PC-3 (cell line): ENCODE measurements around the gene DBNL.

Experiments used
- EZH2 ChIP-seq: fragments of 300-600 bp; sonication (generic); IDR thresholded peaks from one replicate; pipeline ENCODE4 v1.6.1; 2017; ENCODE audit warnings: antibody characterized with exemption, mild to moderate bottlenecking, low read length; ENCODE audit not compliant: unreplicated experiment
- TF ChIP-seq, protein P1 (sequence below): fragments of 300-600 bp; sonication (generic); conservative IDR thresholded peaks from 2 replicates; pipeline ENCODE4 v1.5.1; 2017; ENCODE audit warnings: antibody characterized with exemption, low read depth, mild to moderate bottlenecking, low read length

DNA sequence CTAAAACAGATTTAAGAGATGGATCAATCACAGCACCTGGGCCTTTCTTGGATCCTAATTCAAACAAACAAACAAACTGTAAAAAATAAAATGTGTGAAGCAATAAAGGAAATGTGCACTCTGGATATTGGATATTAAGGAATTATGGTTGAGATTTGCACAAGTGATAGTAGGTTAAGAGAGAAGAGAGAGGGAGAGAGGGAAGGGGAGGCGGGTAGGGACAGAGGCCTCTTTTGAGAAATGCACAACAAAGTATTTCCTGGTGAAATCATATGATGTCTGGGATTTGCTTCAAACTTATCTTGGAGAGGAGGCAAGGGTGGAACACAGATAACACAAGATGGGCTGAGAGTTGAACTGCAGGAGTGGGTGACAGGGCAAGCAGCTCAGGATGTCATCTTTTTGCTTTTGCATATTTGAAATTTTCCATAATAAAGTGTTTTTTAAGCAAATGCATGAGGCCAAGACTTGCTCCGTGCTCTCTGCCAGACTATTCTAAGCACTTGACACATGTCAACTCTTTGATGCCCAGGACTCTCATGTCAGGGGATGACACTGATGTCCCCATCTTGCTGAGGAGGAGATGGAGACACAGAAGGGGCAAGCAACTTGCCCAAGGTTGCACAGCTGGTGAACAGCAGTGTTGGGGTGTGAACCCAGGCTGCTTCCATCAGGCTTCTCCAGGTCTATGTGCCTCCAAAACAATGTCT lies 50.5 kb downstream of the DBNL start:
- TF ChIP-seq, protein P1, sequence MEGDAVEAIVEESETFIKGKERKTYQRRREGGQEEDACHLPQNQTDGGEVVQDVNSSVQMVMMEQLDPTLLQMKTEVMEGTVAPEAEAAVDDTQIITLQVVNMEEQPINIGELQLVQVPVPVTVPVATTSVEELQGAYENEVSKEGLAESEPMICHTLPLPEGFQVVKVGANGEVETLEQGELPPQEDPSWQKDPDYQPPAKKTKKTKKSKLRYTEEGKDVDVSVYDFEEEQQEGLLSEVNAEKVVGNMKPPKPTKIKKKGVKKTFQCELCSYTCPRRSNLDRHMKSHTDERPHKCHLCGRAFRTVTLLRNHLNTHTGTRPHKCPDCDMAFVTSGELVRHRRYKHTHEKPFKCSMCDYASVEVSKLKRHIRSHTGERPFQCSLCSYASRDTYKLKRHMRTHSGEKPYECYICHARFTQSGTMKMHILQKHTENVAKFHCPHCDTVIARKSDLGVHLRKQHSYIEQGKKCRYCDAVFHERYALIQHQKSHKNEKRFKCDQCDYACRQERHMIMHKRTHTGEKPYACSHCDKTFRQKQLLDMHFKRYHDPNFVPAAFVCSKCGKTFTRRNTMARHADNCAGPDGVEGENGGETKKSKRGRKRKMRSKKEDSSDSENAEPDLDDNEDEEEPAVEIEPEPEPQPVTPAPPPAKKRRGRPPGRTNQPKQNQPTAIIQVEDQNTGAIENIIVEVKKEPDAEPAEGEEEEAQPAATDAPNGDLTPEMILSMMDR = no peak
- no peak for TF ChIP-seq EZH2
